Measurements from ENCODE around the gene FAM234B.

- TF ChIP-seq CTCF (conservative IDR thresholded peaks at IDR 0.05; ENCODE audit: low read depth in 2 of 2) (no peak), POLR2AphosphoS5 (IDR thresholded peaks at IDR 0.05; ENCODE audit: low read depth) (no peak), EZH2 (IDR thresholded peaks at IDR 0.05; ENCODE audit: low read depth, unreplicated experiment) (no peak), JUNB (IDR thresholded peaks at IDR 0.05; ENCODE audit: unreplicated experiment) (no peak), REST (IDR thresholded peaks at IDR 0.05; ENCODE audit: unreplicated experiment) (no peak), ZNF114 (CRISPR knock-in tag; IDR thresholded peaks at IDR 0.05) (no peak), EZH2phosphoT487 (IDR thresholded peaks at IDR 0.05; ENCODE audit: unreplicated experiment) (no peak), CREB1 (CRISPR knock-in tag; IDR thresholded peaks at IDR 0.05; ENCODE audit: low read depth) (no peak), ETS1 (IDR thresholded peaks at IDR 0.05) (no peak), STAT1 (IDR thresholded peaks at IDR 0.05; ENCODE audit: unreplicated experiment) (no peak)
These were observed 72.8 kb downstream of the FAM234B start for GRCh38 chr12:13117029-13117428.

All from GM23338 (cell line).